ENCODE results near the gene IL1RN. TPM values are rescaled to one million over a fixed set of nuclear protein-coding genes. Genes with fewer than 3 reads are reported as not detected.
A peak's percentile ranks its signal among the peaks of the same experiment; 100 is the strongest.

Gene IL1RN
- total RNA-seq, 1 donor from 2014 or later: 11.0 TPM

GRCh38 chr2:113156278-113157117 lies 29.1 kb downstream of the IL1RN start:
- no peaks in the 10 kb centered on the region for H3K36me3 Mint-ChIP-seq
- TF ChIP-seq, protein P1, sequence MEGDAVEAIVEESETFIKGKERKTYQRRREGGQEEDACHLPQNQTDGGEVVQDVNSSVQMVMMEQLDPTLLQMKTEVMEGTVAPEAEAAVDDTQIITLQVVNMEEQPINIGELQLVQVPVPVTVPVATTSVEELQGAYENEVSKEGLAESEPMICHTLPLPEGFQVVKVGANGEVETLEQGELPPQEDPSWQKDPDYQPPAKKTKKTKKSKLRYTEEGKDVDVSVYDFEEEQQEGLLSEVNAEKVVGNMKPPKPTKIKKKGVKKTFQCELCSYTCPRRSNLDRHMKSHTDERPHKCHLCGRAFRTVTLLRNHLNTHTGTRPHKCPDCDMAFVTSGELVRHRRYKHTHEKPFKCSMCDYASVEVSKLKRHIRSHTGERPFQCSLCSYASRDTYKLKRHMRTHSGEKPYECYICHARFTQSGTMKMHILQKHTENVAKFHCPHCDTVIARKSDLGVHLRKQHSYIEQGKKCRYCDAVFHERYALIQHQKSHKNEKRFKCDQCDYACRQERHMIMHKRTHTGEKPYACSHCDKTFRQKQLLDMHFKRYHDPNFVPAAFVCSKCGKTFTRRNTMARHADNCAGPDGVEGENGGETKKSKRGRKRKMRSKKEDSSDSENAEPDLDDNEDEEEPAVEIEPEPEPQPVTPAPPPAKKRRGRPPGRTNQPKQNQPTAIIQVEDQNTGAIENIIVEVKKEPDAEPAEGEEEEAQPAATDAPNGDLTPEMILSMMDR (conservative IDR thresholded peaks at IDR 0.05): no peak
- no peaks in the 10 kb centered on the region for H3K27me3 Mint-ChIP-seq
- no peak for DNase-seq (ENCODE audit: extremely low spot score, unreplicated experiment)
- no peaks in the 10 kb centered on the region for H3K9me3 Mint-ChIP-seq
- peak overlapping the region; percentile 85 for H3K4me3 Mint-ChIP-seq
- H3K4me1 Mint-ChIP-seq (ENCODE audit: unreplicated experiment): peaks cover 21% of the 10 kb centered on the region
- H3K27ac Mint-ChIP-seq: peak overlapping the region; percentile 83

DNA sequence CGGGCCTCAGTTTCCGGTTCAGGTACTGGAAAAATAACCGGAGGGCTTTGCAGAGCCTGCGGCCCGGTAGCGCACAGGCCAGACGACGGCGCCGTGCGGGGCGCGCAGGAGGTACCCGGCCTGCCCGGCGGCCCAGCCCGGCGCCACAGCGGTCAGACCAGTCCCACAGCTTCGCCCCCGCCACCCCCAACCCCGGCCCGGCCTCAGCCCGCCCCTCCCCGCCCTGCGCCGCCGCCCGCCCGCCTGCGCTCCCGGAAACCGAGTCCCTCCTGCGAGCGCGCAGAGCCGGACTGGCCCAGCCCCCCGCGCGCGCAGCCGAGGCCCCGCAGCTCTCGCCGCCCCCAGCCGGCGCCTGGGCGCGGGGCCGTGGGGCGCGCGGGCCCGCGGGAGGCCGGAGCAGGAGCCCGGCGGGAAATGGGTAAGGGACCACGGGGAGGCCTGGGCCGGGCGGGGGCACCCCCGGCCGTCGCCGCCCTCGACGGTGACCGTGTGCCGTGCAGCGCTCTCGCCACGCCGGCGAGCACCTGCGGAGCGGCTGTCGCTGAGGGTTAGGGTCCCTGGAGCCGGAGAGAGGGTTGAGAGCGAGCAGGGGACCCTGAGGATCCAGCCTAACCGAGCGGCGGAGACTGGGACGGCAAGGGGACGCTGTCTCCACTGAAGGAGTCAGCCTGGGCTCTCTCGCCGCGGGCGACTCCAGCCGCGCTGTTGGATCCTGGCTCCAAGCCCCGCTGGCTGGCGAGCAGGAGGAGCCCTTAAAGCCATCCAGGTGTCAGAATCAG lies 29.9 kb downstream of the IL1RN start:
- Mint-ChIP-seq H3K4me3 (peak overlapping the region; percentile 94), H3K36me3 (no peaks in the 10 kb centered on the region), H3K27ac (peak overlapping the region; percentile 96), H3K9me3 (no peaks in the 10 kb centered on the region), H3K27me3 (no peaks in the 10 kb centered on the region), H3K4me1 (ENCODE audit: unreplicated experiment) (peaks cover 21% of the 10 kb centered on the region)
- TF ChIP-seq, protein P1 (conservative IDR thresholded peaks at IDR 0.05): no peak
- peak; percentile 72 for DNase-seq (ENCODE audit: extremely low spot score, unreplicated experiment)

GRCh38 chr2:113157897-113158753 lies 30.7 kb downstream of the IL1RN start:
- H3K27ac Mint-ChIP-seq: peak overlapping the region; percentile 96
- H3K4me3 Mint-ChIP-seq: peak overlapping the region; percentile 94
- no peak for DNase-seq (ENCODE audit: extremely low spot score, unreplicated experiment)
- no peaks in the 10 kb centered on the region for H3K27me3 Mint-ChIP-seq
- no peaks in the 10 kb centered on the region for H3K9me3 Mint-ChIP-seq
- peaks cover 28% of the 10 kb centered on the region for H3K4me1 Mint-ChIP-seq (ENCODE audit: unreplicated experiment)
- TF ChIP-seq, protein P1 (conservative IDR thresholded peaks at IDR 0.05): no peak
- H3K36me3 Mint-ChIP-seq: no peaks in the 10 kb centered on the region

GRCh38 chr2:113158884-113159553 lies 31.6 kb downstream of the IL1RN start:
- no peak for DNase-seq (ENCODE audit: extremely low spot score, unreplicated experiment)
- Mint-ChIP-seq H3K27ac (peak overlapping the region; percentile 96), H3K36me3 (no peaks in the 10 kb centered on the region), H3K4me3 (peak overlapping the region; percentile 94), H3K4me1 (ENCODE audit: unreplicated experiment) (peaks cover 29% of the 10 kb centered on the region), H3K9me3 (no peaks in the 10 kb centered on the region), H3K27me3 (no peaks in the 10 kb centered on the region)
- TF ChIP-seq, protein P1 (conservative IDR thresholded peaks at IDR 0.05): no peak

- no peaks in the 10 kb centered on the region for H3K36me3 Mint-ChIP-seq
- H3K27me3 Mint-ChIP-seq: no peaks in the 10 kb centered on the region
- TF ChIP-seq, protein P1 (conservative IDR thresholded peaks at IDR 0.05): no peak
- H3K9me3 Mint-ChIP-seq: no peaks in the 10 kb centered on the region
- peaks cover 39% of the 10 kb centered on the region for H3K4me1 Mint-ChIP-seq (ENCODE audit: unreplicated experiment)
- no peak overlapping the region for H3K4me3 Mint-ChIP-seq
- DNase-seq (ENCODE audit: extremely low spot score, unreplicated experiment): no peak
- no peak overlapping the region for H3K27ac Mint-ChIP-seq
Measured at GRCh38 chr2:113160248-113160647, 32.9 kb downstream of the IL1RN start.

Measured in type B pancreatic cell (in vitro differentiated cells).